Ramos (cell line): Measurements from ENCODE around the gene TTLL10.
"Not testable (repeated sequence)": the region's sequence is repeated elsewhere in the genome, so short reads cannot be mapped to it uniquely, and the experiment has no call there.

Experiments used
- in situ Hi-C: fragments of 300-500 bp; cut with MboI; formaldehyde crosslinking; loops from one replicate; pipeline ENCODE4 v1.14.3; 2022; ENCODE audit warnings: low sequenced_read_pairs; ENCODE audit not compliant: unreplicated experiment

TTLL10 gene

GRCh38 chr1:1140673-1141072, 33.0 kb upstream of the TTLL10 start:
- in situ Hi-C loops = no loop called here

- in situ Hi-C loops = no loop called here
Observed at GRCh38 chr1:1141244-1141910, 32.3 kb upstream of the TTLL10 start.

GRCh38 chr1:1141911-1142250, 31.8 kb upstream of the TTLL10 start:
- in situ Hi-C loops = no loop called here

GRCh38 chr1:1142352-1142751, 31.3 kb upstream of the TTLL10 start:
- in situ Hi-C loops = not testable (repeated sequence)

GRCh38 chr1:1142844-1143243, 30.8 kb upstream of the TTLL10 start:
- in situ Hi-C loops = no loop called here

- in situ Hi-C loops = no loop called here
Observed at GRCh38 chr1:1143636-1144035, 30.0 kb upstream of the TTLL10 start.

GRCh38 chr1:1144122-1144842, 29.4 kb upstream of the TTLL10 start:
- in situ Hi-C loops = no loop called here

- in situ Hi-C loops = loop anchor here (5.0 kb wide), 1 partner anchor 43 kb away; no protein-coding TSS in a partner anchor
Observed at GRCh38 chr1:1144843-1145546, 28.7 kb upstream of the TTLL10 start.

- in situ Hi-C loops = loop anchor here (5.0 kb wide), 1 partner anchor 43 kb away; no protein-coding TSS in a partner anchor
Observed at GRCh38 chr1:1145547-1145914, 28.1 kb upstream of the TTLL10 start.

GRCh38 chr1:1146026-1146425, 27.7 kb upstream of the TTLL10 start:
- in situ Hi-C loops = loop anchor here (5.0 kb wide), 1 partner anchor 44 kb away; no protein-coding TSS in a partner anchor

- in situ Hi-C loops = loop anchor here (5.0 kb wide), 1 partner anchor 44 kb away; no protein-coding TSS in a partner anchor
Observed at GRCh38 chr1:1146596-1146995, 27.1 kb upstream of the TTLL10 start.

- in situ Hi-C loops = loop anchor here (5.0 kb wide), 1 partner anchor 46 kb away; no protein-coding TSS in a partner anchor
Observed at GRCh38 chr1:1148061-1148460, 25.6 kb upstream of the TTLL10 start.

- in situ Hi-C loops = loop anchor here (5.0 kb wide), 1 partner anchor 46 kb away; no protein-coding TSS in a partner anchor
Observed at GRCh38 chr1:1148569-1148968, 25.1 kb upstream of the TTLL10 start.

- in situ Hi-C loops = loop anchor here (5.0 kb wide), 1 partner anchor 47 kb away; no protein-coding TSS in a partner anchor
Observed at GRCh38 chr1:1149416-1149815, 24.3 kb upstream of the TTLL10 start.

- in situ Hi-C loops = no loop called here
Observed at GRCh38 chr1:1150100-1150499, 23.6 kb upstream of the TTLL10 start.

GRCh38 chr1:1151306-1151705, 22.4 kb upstream of the TTLL10 start:
- in situ Hi-C loops = no loop called here

- in situ Hi-C loops = not testable (repeated sequence)
Observed at GRCh38 chr1:1152431-1152830, 21.2 kb upstream of the TTLL10 start.

GRCh38 chr1:1153215-1153614, 20.5 kb upstream of the TTLL10 start:
- in situ Hi-C loops = not testable (repeated sequence)

GRCh38 chr1:1153874-1154273, 19.8 kb upstream of the TTLL10 start:
- in situ Hi-C loops = no loop called here

GRCh38 chr1:1155258-1155657, 18.4 kb upstream of the TTLL10 start:
- in situ Hi-C loops = no loop called here
